ENCODE data around the gene CRYZL1. TPM values are rescaled to one million over a fixed set of nuclear protein-coding genes. Genes with fewer than 3 reads are reported as not detected.
"Not testable (repeated sequence)": the region's sequence is repeated elsewhere in the genome, so short reads cannot be mapped to it uniquely, and the experiment has no call there.

The CRYZL1 gene
- polyA plus RNA-seq, 4 donors = 54.8 to 79.4 (median 60.6) TPM

- no peak for DNase-seq (ENCODE audit: low read depth in 4 of 4, low spot score in 2 of 4)
Observed at GRCh38 chr21:33640697-33641351, 717 bp downstream of the CRYZL1 start.

GRCh38 chr21:33634254-33634653 lies 7.3 kb downstream of the CRYZL1 start:
- DNase-seq (ENCODE audit: low read depth in 4 of 4, low spot score in 2 of 4) = no peak

GRCh38 chr21:33626151-33626550 lies 15.4 kb downstream of the CRYZL1 start:
- DNase-seq (ENCODE audit: low read depth in 4 of 4, low spot score in 2 of 4) = not testable (repeated sequence)

- no peak for DNase-seq (ENCODE audit: low read depth in 4 of 4, low spot score in 2 of 4)
Observed at GRCh38 chr21:33622253-33622652, 19.3 kb downstream of the CRYZL1 start.

DNA sequence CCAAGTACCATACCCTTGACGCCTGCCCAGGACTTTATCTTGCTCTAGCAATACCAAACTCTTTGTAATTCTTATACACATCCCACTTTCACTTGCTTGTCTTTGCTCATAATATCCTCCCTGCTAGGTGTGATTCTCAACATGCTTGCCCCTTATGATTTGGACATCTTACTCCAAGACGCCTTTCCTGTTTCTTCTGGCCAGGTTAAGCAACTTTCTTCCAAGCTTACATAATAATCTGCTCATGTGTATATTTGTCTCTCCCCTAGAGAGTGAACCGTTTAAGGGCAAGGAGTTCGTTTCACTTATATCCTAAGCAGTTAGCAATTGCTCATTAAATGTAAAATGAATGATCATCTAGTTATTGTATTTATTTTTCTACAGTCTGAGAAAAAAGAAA lies 21.8 kb downstream of the CRYZL1 start:
- no peak for DNase-seq (ENCODE audit: low read depth in 4 of 4, low spot score in 2 of 4)

DNA sequence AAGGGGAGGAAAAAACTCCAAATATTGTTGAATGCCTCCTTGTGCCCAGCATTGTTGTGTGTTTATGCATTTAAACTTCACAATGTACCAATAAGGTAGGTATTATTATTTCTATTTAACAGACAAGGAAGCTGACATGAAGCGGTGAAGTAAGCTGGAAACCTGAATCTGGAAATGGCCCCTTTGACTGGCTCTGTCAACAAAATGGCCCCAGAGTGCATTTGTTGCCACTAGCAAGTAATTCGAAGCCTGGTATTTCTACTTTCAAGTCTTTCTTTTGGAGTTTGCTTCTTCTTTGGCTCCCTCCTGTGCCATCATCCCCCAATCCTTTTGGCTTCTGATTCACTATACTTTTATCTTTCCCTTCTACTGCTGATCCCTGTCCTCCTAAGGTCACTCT lies 23.1 kb downstream of the CRYZL1 start:
- no peak for DNase-seq (ENCODE audit: low read depth in 4 of 4, low spot score in 2 of 4)

- DNase-seq (ENCODE audit: low read depth in 4 of 4, low spot score in 2 of 4) = not testable (repeated sequence)
Observed at GRCh38 chr21:33617565-33617964, 24.0 kb downstream of the CRYZL1 start.

DNA sequence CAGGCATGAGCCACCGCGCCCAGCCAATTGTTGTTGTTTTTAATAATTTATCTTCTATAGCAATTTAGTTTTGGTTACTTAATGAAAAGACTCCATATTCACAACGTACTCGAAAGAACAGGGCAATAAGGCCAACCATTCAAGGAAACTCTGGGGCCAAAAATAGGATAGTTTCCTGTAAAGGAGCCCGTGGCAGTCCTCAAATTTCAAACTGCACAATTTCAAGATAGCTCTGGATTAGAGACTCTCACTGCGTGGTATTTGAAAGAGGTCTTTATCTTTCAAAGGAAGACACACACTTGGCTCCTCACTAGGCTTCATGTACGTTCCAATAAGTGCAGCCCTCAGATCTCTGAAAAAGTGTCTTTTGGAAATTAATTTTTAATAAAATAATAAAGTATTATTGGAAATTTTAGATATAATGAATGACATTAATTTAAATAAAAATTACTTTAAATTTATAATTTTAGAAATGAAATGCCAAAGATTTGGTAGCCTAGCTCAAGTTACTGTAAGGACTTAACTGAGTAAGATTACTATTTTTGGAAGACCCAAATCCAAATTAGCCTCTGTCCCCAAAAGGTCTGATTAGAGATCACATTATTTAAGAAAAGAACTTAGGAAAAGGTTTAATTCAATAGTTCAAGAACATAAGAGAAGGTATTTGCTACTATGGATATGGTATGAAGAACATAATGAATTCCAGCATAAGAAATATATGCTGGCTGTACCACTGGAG lies 30.4 kb downstream of the CRYZL1 start:
- DNase-seq (ENCODE audit: low read depth in 4 of 4, low spot score in 2 of 4) = no peak

DNA sequence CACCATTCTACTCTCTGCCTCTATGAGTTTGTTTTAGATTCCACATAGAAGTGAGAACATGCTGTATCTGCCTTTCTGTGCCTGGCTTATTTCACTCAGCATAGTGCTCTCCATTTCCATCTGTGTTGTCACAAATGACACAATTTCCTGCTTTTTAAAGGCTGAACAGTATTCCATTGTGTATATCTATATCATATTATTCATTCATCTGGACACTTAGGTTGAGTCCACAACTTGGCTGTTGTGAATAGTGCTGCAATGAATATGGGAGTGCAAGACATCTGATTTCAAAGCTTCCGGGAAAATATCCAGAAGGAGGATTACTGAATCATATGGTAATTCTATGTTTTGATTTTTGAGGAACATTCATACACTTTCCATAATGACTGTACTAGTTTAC lies 33.0 kb downstream of the CRYZL1 start:
- no peak for DNase-seq (ENCODE audit: low read depth in 4 of 4, low spot score in 2 of 4)

DNA sequence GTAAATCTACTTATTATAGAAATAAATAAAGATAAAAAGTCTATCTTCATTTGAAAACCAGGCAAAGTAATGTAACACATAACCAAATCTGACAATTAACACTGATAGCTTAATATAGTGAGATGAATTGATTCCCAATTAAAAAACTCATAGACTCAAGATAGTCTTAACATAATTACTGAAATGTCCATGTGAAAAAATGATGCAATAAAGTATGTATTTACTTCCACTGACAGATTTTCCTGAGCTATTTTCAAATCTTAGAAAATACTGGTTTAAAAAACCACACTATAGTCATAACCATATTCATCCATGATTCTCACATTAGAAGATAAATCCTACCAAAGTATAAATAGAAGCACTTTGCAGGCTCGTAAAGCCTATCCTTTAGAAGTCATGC lies 43.5 kb downstream of the CRYZL1 start:
- DNase-seq (ENCODE audit: low read depth in 4 of 4, low spot score in 2 of 4) = no peak

- peak; percentile 74 to 81 (median 76) for DNase-seq (ENCODE audit: low read depth in 4 of 4, low spot score in 2 of 4)
Observed at GRCh38 chr21:33588485-33589335, 52.8 kb downstream of the CRYZL1 start, which contains the start of gene DONSON. Gene DONSON, minus strand, starts transcription at chr21:33588684. Its CDS starts 43 bp downstream, at chr21:33588641.

DNA sequence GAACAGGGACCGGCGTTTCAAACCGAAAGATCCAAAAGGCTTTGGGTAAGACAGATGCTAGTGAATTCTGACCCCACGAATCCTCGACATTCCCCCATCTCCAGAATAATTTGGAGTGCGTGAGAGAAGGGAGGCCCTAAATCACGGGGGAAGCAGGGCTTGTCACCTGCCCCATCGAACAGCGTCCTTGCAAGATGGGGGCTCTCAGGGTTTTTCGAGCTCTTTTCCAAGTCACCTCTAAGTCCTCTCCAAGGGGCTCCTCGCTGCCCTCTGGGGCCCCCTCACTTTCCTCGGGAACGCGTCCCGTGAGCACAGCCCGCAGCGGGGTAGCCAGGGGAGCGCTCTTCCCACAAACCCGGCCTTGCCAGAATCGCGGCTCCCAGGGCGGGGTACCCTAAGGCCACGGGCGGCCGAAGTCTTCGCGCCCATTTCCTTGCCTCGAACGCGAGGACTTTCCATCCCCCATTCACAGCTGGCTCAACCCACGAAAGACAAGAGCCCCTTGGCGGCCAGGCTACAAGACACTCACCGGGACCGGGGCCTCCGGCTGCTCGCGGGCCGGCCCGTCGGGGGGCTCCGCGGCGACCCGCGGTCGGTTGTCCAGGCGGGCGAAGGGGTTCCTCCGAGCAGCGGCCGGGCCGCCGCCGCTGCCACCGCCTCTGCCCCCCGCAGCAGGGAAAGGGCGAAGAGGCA lies 53.6 kb downstream of the CRYZL1 start:
- peak in 3 of 4 donors; percentile 23 to 26 (median 24) for DNase-seq (ENCODE audit: low read depth in 4 of 4, low spot score in 2 of 4)

GRCh38 chr21:33586927-33587326 lies 54.6 kb downstream of the CRYZL1 start:
- no peak for DNase-seq (ENCODE audit: low read depth in 4 of 4, low spot score in 2 of 4)

DNA sequence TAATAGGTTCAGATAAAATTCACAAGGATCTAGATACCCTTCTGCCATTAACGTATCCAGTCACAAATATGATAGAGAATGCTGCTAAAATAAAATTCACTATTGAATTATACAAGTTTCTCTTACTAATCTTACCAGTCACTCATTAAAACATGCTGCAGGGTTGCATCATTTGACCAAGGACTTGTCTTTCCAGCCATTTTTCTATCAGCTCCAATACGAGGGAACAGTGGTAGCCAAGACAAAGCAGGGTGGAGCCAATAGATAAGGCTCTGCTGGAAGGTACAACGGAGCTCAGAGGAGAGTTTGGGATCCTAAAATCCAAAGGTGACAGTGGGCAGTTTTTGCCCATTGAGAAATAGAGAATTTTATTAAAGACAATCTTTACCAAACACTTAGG lies 57.1 kb downstream of the CRYZL1 start:
- DNase-seq (ENCODE audit: low read depth in 4 of 4, low spot score in 2 of 4) = no peak

DNA sequence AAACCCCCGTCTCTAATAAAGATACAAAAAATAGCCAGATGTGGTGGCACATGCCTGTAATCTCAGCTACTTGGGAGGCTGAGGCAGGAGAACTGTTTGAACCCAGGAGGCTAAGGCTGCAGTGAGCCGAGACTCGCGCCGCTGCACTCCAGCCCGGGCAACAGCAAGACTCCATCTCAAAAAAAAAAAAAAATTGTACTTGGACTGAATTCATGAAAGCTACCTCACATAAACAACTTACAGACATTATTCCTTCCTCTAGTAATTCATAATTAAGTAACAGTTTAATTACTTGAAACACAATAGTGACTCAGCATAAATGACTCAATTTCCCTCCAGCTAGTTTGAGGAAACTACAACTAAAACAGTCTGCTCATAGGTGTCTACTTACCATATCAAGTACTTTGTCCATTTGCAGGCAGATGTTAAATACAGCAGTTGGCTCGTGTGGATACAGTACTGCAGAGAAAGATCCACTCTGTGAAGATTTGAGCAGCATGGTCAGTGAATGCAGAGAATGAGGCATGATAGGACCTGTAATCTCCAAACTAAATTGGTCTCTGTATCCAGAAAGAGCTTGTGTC lies 62.5 kb downstream of the CRYZL1 start:
- DNase-seq (ENCODE audit: low read depth in 4 of 4, low spot score in 2 of 4) = no peak

DNA sequence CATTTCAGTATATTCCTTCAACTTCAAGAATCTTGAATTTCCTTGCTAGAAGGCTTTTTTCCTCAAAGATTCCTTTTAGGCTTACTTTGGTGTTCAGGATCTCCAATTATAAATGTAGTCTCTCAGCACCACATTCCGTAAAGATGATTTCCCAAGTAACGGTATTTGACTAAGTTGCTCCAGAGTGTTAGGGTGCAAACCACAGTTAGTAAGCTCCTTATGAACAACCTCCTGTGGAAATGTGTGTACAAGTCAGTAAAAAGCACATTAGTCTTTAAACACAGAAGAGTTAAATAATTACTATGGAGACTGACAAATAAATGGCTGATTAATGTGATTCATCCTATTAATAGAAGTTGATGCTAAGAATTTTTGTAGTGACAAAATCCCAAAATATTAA lies 63.3 kb downstream of the CRYZL1 start:
- DNase-seq (ENCODE audit: low read depth in 4 of 4, low spot score in 2 of 4) = no peak

- DNase-seq (ENCODE audit: low read depth in 4 of 4, low spot score in 2 of 4) = not testable (repeated sequence)
Observed at GRCh38 chr21:33576741-33577141, 64.8 kb downstream of the CRYZL1 start.

DNA sequence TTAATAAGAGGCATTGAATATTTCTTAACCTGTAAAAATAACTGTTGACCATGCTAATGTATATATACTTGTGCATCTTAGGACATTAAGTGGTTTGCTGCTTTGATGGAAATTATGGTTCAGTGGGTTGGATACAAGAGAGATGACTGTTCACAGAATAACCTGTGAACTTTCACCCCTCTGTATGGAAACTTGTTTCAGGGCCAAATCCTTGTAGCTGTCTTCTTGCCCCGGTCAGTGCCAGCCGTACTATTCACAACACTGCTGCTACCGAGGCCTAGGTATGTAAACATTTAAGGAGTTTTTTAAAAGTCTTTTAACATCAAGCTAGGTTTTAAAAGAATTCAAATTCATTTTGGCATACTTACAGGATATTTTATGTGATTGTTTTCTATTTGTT lies 69.2 kb downstream of the CRYZL1 start:
- DNase-seq (ENCODE audit: low read depth in 4 of 4, low spot score in 2 of 4) = no peak

GRCh38 chr21:33569991-33570390 lies 71.5 kb downstream of the CRYZL1 start:
- no peak for DNase-seq (ENCODE audit: low read depth in 4 of 4, low spot score in 2 of 4)

DNA sequence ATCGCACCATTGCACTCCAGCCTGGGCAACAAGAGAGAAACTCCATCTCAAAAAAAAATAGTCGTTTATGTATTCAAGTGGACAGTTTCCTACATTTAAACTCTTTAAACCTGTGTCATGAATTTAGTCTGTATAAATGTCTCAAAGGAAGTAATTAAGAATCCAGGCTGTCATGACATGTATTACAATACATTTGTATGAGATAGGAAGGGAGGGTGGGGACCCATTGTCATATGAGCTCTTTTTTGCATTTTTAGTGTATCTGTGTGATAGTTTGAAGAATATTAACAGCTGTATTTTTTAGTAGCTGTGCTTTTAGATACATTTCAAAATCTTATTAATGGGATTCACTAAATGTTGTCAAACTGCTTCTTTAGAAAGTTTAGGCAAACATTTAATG lies 73.1 kb downstream of the CRYZL1 start:
- no peak for DNase-seq (ENCODE audit: low read depth in 4 of 4, low spot score in 2 of 4)

Measured in left renal cortex interstitium (tissue), 4 donors.